ENCODE measurements around the gene SLK.

The SLK gene

GRCh38 chr10:103990121-103990520, 23.2 kb downstream of the SLK start:
- DNase-seq (ENCODE audit: low read depth, low spot score) = no peak

GRCh38 chr10:103990531-103990930, 23.6 kb downstream of the SLK start:
- no peak for DNase-seq (ENCODE audit: low read depth, low spot score)

GRCh38 chr10:103991393-103992128, 24.6 kb downstream of the SLK start:
- no peak for DNase-seq (ENCODE audit: low read depth, low spot score)

GRCh38 chr10:103995134-103995533, 28.2 kb downstream of the SLK start:
- DNase-seq (ENCODE audit: low read depth, low spot score) = no peak

- no peak for DNase-seq (ENCODE audit: low read depth, low spot score)
Measured at GRCh38 chr10:103998805-103999204, 31.9 kb downstream of the SLK start.

- no peak for DNase-seq (ENCODE audit: low read depth, low spot score)
Measured at GRCh38 chr10:104002911-104003310, 36.0 kb downstream of the SLK start.

GRCh38 chr10:104005172-104005863, 38.4 kb downstream of the SLK start:
- no peak for DNase-seq (ENCODE audit: low read depth, low spot score)

GRCh38 chr10:104011904-104012303, 45.0 kb downstream of the SLK start:
- DNase-seq (ENCODE audit: low read depth, low spot score) = no peak

GRCh38 chr10:104013489-104013888, 46.5 kb downstream of the SLK start:
- DNase-seq (ENCODE audit: low read depth, low spot score) = no peak

- no peak for DNase-seq (ENCODE audit: low read depth, low spot score)
Measured at GRCh38 chr10:104014176-104014575, 47.2 kb downstream of the SLK start.

- DNase-seq (ENCODE audit: low read depth, low spot score) = no peak
Measured at GRCh38 chr10:104016661-104017060, 49.7 kb downstream of the SLK start.

GRCh38 chr10:104018471-104018870, 51.5 kb downstream of the SLK start:
- no peak for DNase-seq (ENCODE audit: low read depth, low spot score)

- DNase-seq (ENCODE audit: low read depth, low spot score) = no peak
Measured at GRCh38 chr10:104020020-104020419, 53.1 kb downstream of the SLK start.

- no peak for DNase-seq (ENCODE audit: low read depth, low spot score)
Measured at GRCh38 chr10:104021246-104021645, 54.3 kb downstream of the SLK start.

GRCh38 chr10:104022026-104022425, 55.1 kb downstream of the SLK start:
- no peak for DNase-seq (ENCODE audit: low read depth, low spot score)

- DNase-seq (ENCODE audit: low read depth, low spot score) = no peak
Measured at GRCh38 chr10:104025524-104025923, 58.6 kb downstream of the SLK start.

- DNase-seq (ENCODE audit: low read depth, low spot score) = no peak
Measured at GRCh38 chr10:104026762-104027161, 59.8 kb downstream of the SLK start.

GRCh38 chr10:104028146-104028545, 61.2 kb downstream of the SLK start:
- peak; percentile 15 for DNase-seq (ENCODE audit: low read depth, low spot score)

GRCh38 chr10:104028823-104029520, 62.0 kb downstream of the SLK start:
- no peak for DNase-seq (ENCODE audit: low read depth, low spot score)

GRCh38 chr10:104029521-104029860, 62.6 kb downstream of the SLK start:
- no peak for DNase-seq (ENCODE audit: low read depth, low spot score)

GRCh38 chr10:104031631-104032030, 64.7 kb downstream of the SLK start:
- no peak for DNase-seq (ENCODE audit: low read depth, low spot score)

- DNase-seq (ENCODE audit: low read depth, low spot score) = no peak
Measured at GRCh38 chr10:104032144-104032775, 65.3 kb downstream of the SLK start.
